Measurements from ENCODE around the gene PRDX3. TPM values are rescaled to one million over a fixed set of nuclear protein-coding genes. Genes with fewer than 3 reads are reported as not detected.
"Not testable (repeated sequence)": the region's sequence is repeated elsewhere in the genome, so short reads cannot be mapped to it uniquely, and the experiment has no call there.

Gene PRDX3
- total and polyA plus RNA-seq, 12 donors: 150 to 935 (median 425) TPM

DNA sequence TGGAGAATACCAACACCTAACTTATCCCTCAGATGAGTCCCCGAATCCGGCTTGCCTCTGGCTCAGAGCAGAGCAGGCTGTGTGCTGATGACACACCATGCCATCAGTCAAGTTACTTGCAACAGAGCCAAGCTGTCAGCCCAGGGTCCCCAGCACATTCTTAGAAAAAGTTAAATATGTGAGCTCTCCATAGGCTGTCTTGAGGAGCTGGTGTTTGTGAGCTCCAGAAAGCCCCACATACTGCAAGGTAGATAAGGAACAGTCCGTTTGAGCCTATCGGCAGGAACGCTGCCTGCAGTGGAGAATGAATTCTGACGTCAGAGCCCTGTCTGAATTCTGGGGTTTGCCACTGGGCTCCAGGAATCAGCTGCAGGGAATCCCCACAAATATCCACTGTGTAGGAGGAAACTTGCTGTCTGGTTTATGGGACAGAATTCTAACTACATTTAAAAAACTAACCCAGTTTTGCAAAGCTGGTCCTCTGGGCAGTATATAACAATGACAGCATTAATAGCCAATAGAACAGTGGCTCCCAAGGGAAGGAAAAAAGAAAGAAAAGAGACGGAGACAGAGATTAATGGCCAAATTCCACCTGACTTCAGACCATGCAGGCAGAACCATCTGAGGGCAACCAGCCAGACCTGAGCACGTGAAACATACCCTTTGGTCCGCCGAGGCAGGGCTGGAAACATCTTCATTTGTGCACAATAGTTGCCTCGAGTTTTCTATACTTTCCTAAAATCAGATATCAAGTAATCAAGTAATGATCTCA lies 16.7 kb downstream of the PRDX3 start:
- H3K9me3 ChIP-seq (replicated peaks in 1 of 3): no peaks in the 10 kb centered on the region
- intact Hi-C loops (cut with DNase I): no loop called here
- WGBS, 4 donors: 41 to 51% (median 48%) methylated on average over 10 to 11 of the region's 11 CpGs
- H3K27me3 ChIP-seq: no peaks in the 10 kb centered on the region
- DNase-seq: peak; percentile 66 to 87 (median 83)
- H3K36me3 ChIP-seq (replicated peaks in 1 of 2): peaks cover 0 to 16% of the 10 kb centered on the region in 2 donors
- peak overlapping the region; percentile 4 to 65 (median 53) for H3K27ac ChIP-seq
- peaks cover 25% of the 10 kb centered on the region in 2 donors for H3K4me1 ChIP-seq (replicated peaks in 1 of 2)
- H3K4me3 ChIP-seq: no peak overlapping the region
- no peak for TF ChIP-seq POLR2A (IDR thresholded peaks at IDR 0.05)
- TF ChIP-seq, protein P1, sequence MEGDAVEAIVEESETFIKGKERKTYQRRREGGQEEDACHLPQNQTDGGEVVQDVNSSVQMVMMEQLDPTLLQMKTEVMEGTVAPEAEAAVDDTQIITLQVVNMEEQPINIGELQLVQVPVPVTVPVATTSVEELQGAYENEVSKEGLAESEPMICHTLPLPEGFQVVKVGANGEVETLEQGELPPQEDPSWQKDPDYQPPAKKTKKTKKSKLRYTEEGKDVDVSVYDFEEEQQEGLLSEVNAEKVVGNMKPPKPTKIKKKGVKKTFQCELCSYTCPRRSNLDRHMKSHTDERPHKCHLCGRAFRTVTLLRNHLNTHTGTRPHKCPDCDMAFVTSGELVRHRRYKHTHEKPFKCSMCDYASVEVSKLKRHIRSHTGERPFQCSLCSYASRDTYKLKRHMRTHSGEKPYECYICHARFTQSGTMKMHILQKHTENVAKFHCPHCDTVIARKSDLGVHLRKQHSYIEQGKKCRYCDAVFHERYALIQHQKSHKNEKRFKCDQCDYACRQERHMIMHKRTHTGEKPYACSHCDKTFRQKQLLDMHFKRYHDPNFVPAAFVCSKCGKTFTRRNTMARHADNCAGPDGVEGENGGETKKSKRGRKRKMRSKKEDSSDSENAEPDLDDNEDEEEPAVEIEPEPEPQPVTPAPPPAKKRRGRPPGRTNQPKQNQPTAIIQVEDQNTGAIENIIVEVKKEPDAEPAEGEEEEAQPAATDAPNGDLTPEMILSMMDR (IDR thresholded peaks at IDR 0.05): peak in 3 of 6 experiments; percentile 21 to 42 (median 21)

GRCh38 chr10:119159332-119159731 lies 19.3 kb downstream of the PRDX3 start:
- Histone ChIP-seq H3K36me3 (replicated peaks in 1 of 2) (peaks cover 0 to 40% of the 10 kb centered on the region in 2 donors), H3K27ac (peak overlapping the region in 1 of 5 donors; percentile 30), H3K4me1 (replicated peaks in 1 of 2) (peaks cover 10 to 19% of the 10 kb centered on the region in 2 donors), H3K27me3 (no peaks in the 10 kb centered on the region), H3K4me3 (no peak overlapping the region), H3K9me3 (replicated peaks in 1 of 3) (no peaks in the 10 kb centered on the region)
- intact Hi-C loops (cut with DNase I): no loop called here
- TF ChIP-seq, protein P1 (IDR thresholded peaks at IDR 0.05): no peak
- TF ChIP-seq POLR2A (IDR thresholded peaks at IDR 0.05): no peak
- WGBS, 4 donors: 38 to 54% (median 43%) methylated on average over 8 of the region's 8 CpGs
- peak in 6 of 7 donors; percentile 61 to 80 (median 70) for DNase-seq

- Histone ChIP-seq H3K27ac (no peak overlapping the region), H3K9me3 (replicated peaks in 1 of 3) (no peaks in the 10 kb centered on the region), H3K36me3 (replicated peaks in 1 of 2) (peaks cover 0 to 66% of the 10 kb centered on the region in 2 donors), H3K4me1 (replicated peaks in 1 of 2) (no peaks in the 10 kb centered on the region), H3K27me3 (no peaks in the 10 kb centered on the region), H3K4me3 (no peak overlapping the region)
- DNase-seq: no peak
- TF ChIP-seq POLR2A (IDR thresholded peaks at IDR 0.05): no peak
- TF ChIP-seq, protein P1 (IDR thresholded peaks at IDR 0.05): no peak
- WGBS, 4 donors: 95 to 97% (median 96%) methylated on average over 12 of the region's 12 CpGs
- intact Hi-C loops (cut with DNase I): no loop called here
These were observed 25.0 kb downstream of the PRDX3 start for GRCh38 chr10:119153661-119154060.

DNA sequence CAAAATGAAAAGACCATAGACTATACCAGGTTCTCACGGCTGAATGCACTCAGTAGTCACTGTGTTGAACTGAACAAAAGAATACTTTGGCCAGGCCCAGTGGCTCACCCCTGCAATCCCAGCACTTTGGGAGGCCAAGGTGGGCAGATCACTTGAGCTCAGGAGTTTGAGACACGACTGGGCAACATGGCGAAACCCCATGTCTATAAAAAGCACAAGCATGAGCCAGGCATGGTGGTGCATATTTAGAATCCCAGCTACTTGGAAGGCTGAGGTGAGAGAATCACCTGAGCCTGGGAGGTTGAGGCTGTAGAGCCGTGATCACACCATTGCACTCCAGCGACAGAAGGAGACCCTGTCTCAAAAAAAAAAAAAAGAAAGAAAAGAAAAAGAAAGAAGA lies 25.6 kb downstream of the PRDX3 start:
- no peak for TF ChIP-seq POLR2A (IDR thresholded peaks at IDR 0.05)
- TF ChIP-seq, protein P1 (IDR thresholded peaks at IDR 0.05): no peak
- 93 to 99% (median 95%) methylated on average over 5 of the region's 5 CpGs for WGBS, 4 donors
- no peak for DNase-seq

DNA sequence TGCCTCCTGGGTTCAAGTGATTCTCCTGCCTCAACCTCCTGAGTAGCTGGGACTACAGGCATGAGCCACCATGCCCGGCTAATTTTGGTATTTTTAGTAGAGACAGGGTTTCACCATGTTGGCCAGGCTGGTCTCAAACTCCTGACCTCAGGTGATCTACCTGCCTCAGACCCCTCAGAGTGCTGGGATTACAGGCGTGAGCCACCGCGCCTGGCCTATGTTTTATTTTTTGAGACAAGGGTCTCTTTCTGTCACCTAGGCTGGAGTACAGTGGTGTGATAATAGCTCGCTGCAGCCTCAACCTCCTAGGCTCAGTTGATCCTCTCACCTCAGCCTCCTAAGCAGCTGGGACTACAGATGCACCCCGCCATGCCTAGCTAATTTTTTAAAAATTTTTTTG lies 27.0 kb downstream of the PRDX3 start:
- intact Hi-C loops (cut with DNase I); H3K27me3 ChIP-seq; H3K4me3 ChIP-seq; H3K9me3 ChIP-seq (replicated peaks in 1 of 3); DNase-seq; H3K4me1 ChIP-seq (replicated peaks in 1 of 2); H3K27ac ChIP-seq: not testable (repeated sequence)
- WGBS, 4 donors: 93 to 100% (median 96%) methylated on average over 3 to 6 of the region's 6 CpGs
- H3K36me3 ChIP-seq (replicated peaks in 1 of 2): peaks cover 0 to 74% of the 10 kb centered on the region in 2 donors

More for the DNA sequence above, 25.6 kb downstream of the PRDX3 start:
- no peaks in the 10 kb centered on the region for H3K4me1 ChIP-seq (replicated peaks in 1 of 2)
- H3K4me3 ChIP-seq: no peak overlapping the region
- peaks cover 0 to 66% of the 10 kb centered on the region in 2 donors for H3K36me3 ChIP-seq (replicated peaks in 1 of 2)
- H3K27ac ChIP-seq: no peak overlapping the region
- no peaks in the 10 kb centered on the region for H3K27me3 ChIP-seq
- intact Hi-C loops (cut with DNase I): no loop called here
- H3K9me3 ChIP-seq (replicated peaks in 1 of 3): no peaks in the 10 kb centered on the region

All from adrenal gland (tissue), 12 donors.